Keratinocyte (primary cell): ENCODE data around the gene KANSL1. TPM values are rescaled to one million over a fixed set of nuclear protein-coding genes. Genes with fewer than 3 reads are reported as not detected.
"Not testable (repeated sequence)": the region's sequence is repeated elsewhere in the genome, so short reads cannot be mapped to it uniquely, and the experiment has no call there.

ENCODE experiments used
- DNase-seq: peaks from one replicate; pipeline ENCODE4 v3.0.0-alpha.2; 2011; ENCODE audit warnings: low read depth, missing footprints, low spot score
- FAIRE-seq: peaks from 2 replicates; lab custom pipeline; 2011; peaks lifted over from hg19 to GRCh38; lab: Jason Lieb, UNC
- H2AFZ ChIP-seq: 2 replicates; pipeline ENCODE4 v1.6.0; 2012; ENCODE audit warnings: low read length, control low read depth, inconsistent platforms; ENCODE audit not compliant: control insufficient read depth
- H3K27ac ChIP-seq: 2 replicates; pipeline ENCODE4 v1.5.1; 2011; ENCODE audit warnings: low read length; ENCODE audit not compliant: control insufficient read depth, insufficient read depth
- H3K27me3 ChIP-seq: 3 replicates; pipeline ENCODE4 v1.6.0; 2011; ENCODE audit warnings: low read length; ENCODE audit not compliant: control insufficient read depth, insufficient read depth; ENCODE audit errors: extremely low read depth
- H3K36me3 ChIP-seq, 2 experiments: 2 replicates in 1 of 2; 3 replicates in 1 of 2; pipeline ENCODE4 v1.5.1; 2011; ENCODE audit warnings: low read length in 2 of 2, mild to moderate bottlenecking in 1 of 2; ENCODE audit not compliant: control insufficient read depth in 2 of 2, insufficient read depth in 2 of 2; ENCODE audit errors: extremely low read depth in 1 of 2
- H3K4me1 ChIP-seq: 3 replicates; pipeline ENCODE4 v1.5.1; 2011; ENCODE audit warnings: low read length; ENCODE audit not compliant: control insufficient read depth, insufficient read depth; ENCODE audit errors: extremely low read depth
- H3K4me2 ChIP-seq: 3 replicates; pipeline ENCODE4 v1.6.0; 2011; ENCODE audit warnings: low read depth, low read length; ENCODE audit not compliant: control insufficient read depth, insufficient read depth; ENCODE audit errors: extremely low read depth
- H3K4me3 ChIP-seq, 3 experiments: fragments of 200-600 bp in 1 of 3; sonication (generic) in 1 of 3; 2 replicates in 2 of 3; 3 replicates in 1 of 3; pipeline ENCODE4 v1.5.1; 2011 to 2016; ENCODE audit warnings: low read length in 3 of 3, mild to moderate bottlenecking in 3 of 3, control low read depth in 2 of 3, inconsistent platforms in 1 of 3, low read depth in 1 of 3, mixed read lengths in 1 of 3, mixed run types in 1 of 3, moderate library complexity in 1 of 3; ENCODE audit not compliant: control insufficient read depth in 2 of 3, insufficient read depth in 2 of 3; ENCODE audit errors: extremely low read depth in 1 of 3
- H3K79me2 ChIP-seq: 2 replicates; pipeline ENCODE4 v1.6.0; 2012; ENCODE audit warnings: low read length; ENCODE audit not compliant: control insufficient read depth, insufficient read depth
- H3K9ac ChIP-seq: 3 replicates; pipeline ENCODE4 v1.6.0; 2011; ENCODE audit warnings: low read length; ENCODE audit not compliant: control insufficient read depth, insufficient read depth; ENCODE audit errors: extremely low read depth
- H3K9me1 ChIP-seq: 3 replicates; pipeline ENCODE4 v1.6.0; 2011; ENCODE audit warnings: low read length; ENCODE audit not compliant: control insufficient read depth, insufficient read depth; ENCODE audit errors: extremely low read depth
- H3K9me3 ChIP-seq: 2 replicates; pipeline ENCODE4 v1.5.1; 2012; ENCODE audit warnings: low read depth, low read length; ENCODE audit not compliant: control insufficient read depth
- H4K20me1 ChIP-seq: 3 replicates; pipeline ENCODE4 v1.6.0; 2011; ENCODE audit warnings: low read length; ENCODE audit not compliant: control insufficient read depth, insufficient read depth; ENCODE audit errors: extremely low read depth
- CTCF ChIP-seq, 3 experiments: IDR thresholded peaks in 1 of 3; conservative IDR thresholded peaks in 1 of 3; optimal IDR thresholded peaks in 1 of 3; 2 replicates in 2 of 3; 3 replicates in 1 of 3; pipeline versions ENCODE3 to v1.5.1; 2011; ENCODE audit warnings: low read length in 3 of 3, mild to moderate bottlenecking in 3 of 3, moderate library complexity in 2 of 3, control low read depth in 1 of 3, inconsistent platforms in 1 of 3; ENCODE audit not compliant: insufficient read depth in 2 of 3; ENCODE audit errors: extremely low read depth in 1 of 3
- EZH2 ChIP-seq: IDR thresholded peaks from one replicate; pipeline ENCODE4 v1.6.1; 2012; ENCODE audit warnings: inconsistent platforms, mild to moderate bottlenecking, low read length, moderate library complexity
- dilution Hi-C: fragments of 300-500 bp; cut with MboI; formaldehyde crosslinking; loops from one replicate; pipeline ENCODE4 v1.7.0; 2020; ENCODE audit warnings: low sequenced_read_pairs; ENCODE audit not compliant: extremely low pct_ligation_motif_present
- polyA plus RNA-seq, 5 experiments: library from polyadenylated mRNA; depleted of rRNA in 3 of 5; stranded (reverse) in 3 of 5; stranded (forward) in 1 of 5; unstranded in 1 of 5; fragments of >200 nt; gene quantifications; 1 replicate in 1 of 5; 2 replicates in 3 of 5; 3 replicates in 1 of 5; pipeline versions ENCODE4 v1.2.1 to v1.2.3, GENCODE V29; 2011 to 2012; ENCODE audit warnings: missing spikeins in 2 of 5, low read depth in 1 of 5, low replicate concordance in 1 of 5

Gene KANSL1
- polyA plus RNA-seq, 1 donor (not counting 4 experiments of a cell fraction or from before 2014, with no cell fraction given) = 17.6 TPM

GRCh38 chr17:46181940-46182339 is 11.3 kb downstream of the KANSL1 start:
- peaks cover 17% of the 10 kb centered on the region for H3K4me1 ChIP-seq

GRCh38 chr17:46181316-46181715 is 11.9 kb downstream of the KANSL1 start:
- DNase-seq, H3K27ac ChIP-seq, H3K36me3 ChIP-seq, FAIRE-seq, H2AFZ ChIP-seq, H3K9me3 ChIP-seq, H3K9ac ChIP-seq, dilution Hi-C loops, H3K4me3 ChIP-seq, H3K4me2 ChIP-seq, H3K27me3 ChIP-seq: not testable (repeated sequence)
- Histone ChIP-seq H3K9me1 (peaks cover 13% of the 10 kb centered on the region), H3K79me2 (peaks cover 99% of the 10 kb centered on the region), H4K20me1 (peaks cover 47% of the 10 kb centered on the region), H3K4me1 (peaks cover 12% of the 10 kb centered on the region)

More at GRCh38 chr17:46181940-46182339, 11.3 kb downstream of the KANSL1 start:
- DNase-seq (no peak), FAIRE-seq (no peak)
- H3K27me3 ChIP-seq = no peaks in the 10 kb centered on the region
- no peaks in the 10 kb centered on the region for H3K9me3 ChIP-seq
- H3K79me2 ChIP-seq = peaks cover 99% of the 10 kb centered on the region
- no peak for TF ChIP-seq CTCF (optimal IDR thresholded peaks at IDR 0.05 in 1 of 3, IDR thresholded peaks at IDR 0.05 in 1 of 3, conservative IDR thresholded peaks at IDR 0.05 in 1 of 3; ENCODE audit: extremely low read depth in 1 of 3, insufficient read depth in 2 of 3, low read length in 3 of 3)
- TF ChIP-seq EZH2 = no peak
- peaks cover 13% of the 10 kb centered on the region for H3K9me1 ChIP-seq
- peaks cover 50% of the 10 kb centered on the region for H4K20me1 ChIP-seq
- no peak overlapping the region for H3K9ac ChIP-seq
- no peak overlapping the region for H3K4me2 ChIP-seq
- H3K27ac ChIP-seq = no peak overlapping the region
- no peak overlapping the region for H2AFZ ChIP-seq
- dilution Hi-C loops = no loop called here
- peaks cover 2 to 3% of the 10 kb centered on the region in 2 experiments for H3K36me3 ChIP-seq
- H3K4me3 ChIP-seq = no peak overlapping the region

- peaks cover 2 to 3% of the 10 kb centered on the region in 2 experiments for H3K36me3 ChIP-seq
- no peak overlapping the region for H2AFZ ChIP-seq
- peaks cover 99% of the 10 kb centered on the region for H3K79me2 ChIP-seq
- peaks cover 16% of the 10 kb centered on the region for H3K9me1 ChIP-seq
- no peak overlapping the region for H3K9ac ChIP-seq
- H3K9me3 ChIP-seq = no peaks in the 10 kb centered on the region
- dilution Hi-C loops = no loop called here
- H3K27ac ChIP-seq = no peak overlapping the region
- no peak overlapping the region for H3K4me3 ChIP-seq
- FAIRE-seq = no peak
- no peak for DNase-seq
- H3K4me1 ChIP-seq = peaks cover 12% of the 10 kb centered on the region
- TF ChIP-seq CTCF (optimal IDR thresholded peaks at IDR 0.05 in 1 of 3, IDR thresholded peaks at IDR 0.05 in 1 of 3, conservative IDR thresholded peaks at IDR 0.05 in 1 of 3; ENCODE audit: extremely low read depth in 1 of 3, insufficient read depth in 2 of 3, low read length in 3 of 3) (no peak), EZH2 (no peak)
- H3K27me3 ChIP-seq = no peaks in the 10 kb centered on the region
- peaks cover 49% of the 10 kb centered on the region for H4K20me1 ChIP-seq
- H3K4me2 ChIP-seq = no peak overlapping the region
Measured at GRCh38 chr17:46180892-46181274, 12.3 kb downstream of the KANSL1 start.
